IMR-90 (cell line): ENCODE results near the gene POLR3E. TPM values are rescaled to one million over a fixed set of nuclear protein-coding genes. Genes with fewer than 3 reads are reported as not detected.
A peak's percentile ranks its signal among the peaks of the same experiment; 100 is the strongest.

Source experiments
- ATAC-seq: fragments of 200-7000 bp; cut with Tn5 transposase; 2 replicates; pipeline ENCODE4 v1.9.1; 2020; ENCODE audit warnings: low read depth, mild to moderate bottlenecking, moderate library complexity
- BruUV-seq: library from RNA; stranded (reverse); fragments of 400-500 nt; replicated peaks from 2 replicates; lab custom pipeline; 2021; lab: Mats Ljungman, UMichigan
- CTCF ChIA-PET: fragments of 300-600 bp; formaldehyde crosslinking; extraction: SDS; loops from one replicate; lab custom pipeline; 2021; ENCODE audit warnings: antibody characterized with exemption; lab: Yijun Ruan, JAX
- POLR2A ChIA-PET: fragments of 300-600 bp; sonication (Branson Sonifier 250); formaldehyde crosslinking; loops from one replicate; lab custom pipeline; 2022; ENCODE audit warnings: antibody characterized with exemption; ENCODE audit not compliant: unreplicated experiment; lab: Charles Lee
- DNase-seq: peaks from one replicate; pipeline ENCODE4 v3.0.0; 2013
- H2AFZ ChIP-seq: replicated peaks from 2 replicates; pipeline ENCODE3; 2013; ENCODE audit warnings: low read length, mild to moderate bottlenecking; ENCODE audit not compliant: poor library complexity
- H2AK5ac ChIP-seq: 2 replicates; pipeline ENCODE4 v1.6.1; 2013; ENCODE audit warnings: low read depth, low read length, inconsistent platforms
- H2AK9ac ChIP-seq: replicated peaks from 2 replicates; pipeline ENCODE3; 2013; ENCODE audit warnings: mild to moderate bottlenecking, low read depth, low read length, moderate library complexity; ENCODE audit not compliant: poor library complexity
- H2BK120ac ChIP-seq: 2 replicates; pipeline ENCODE4 v1.6.1; 2013; ENCODE audit warnings: low read depth, low read length, inconsistent platforms
- H2BK15ac ChIP-seq: 3 replicates; pipeline ENCODE4 v1.6.1; 2013; ENCODE audit warnings: low read depth, low read length, inconsistent platforms
- H2BK20ac ChIP-seq: 2 replicates; pipeline ENCODE4 v1.6.1; 2013; ENCODE audit warnings: low read depth, mild to moderate bottlenecking, inconsistent platforms, low read length, moderate library complexity
- H2BK5ac ChIP-seq: 2 replicates; pipeline ENCODE4 v1.6.1; 2013; ENCODE audit warnings: mild to moderate bottlenecking, low read depth, low read length, inconsistent platforms; ENCODE audit not compliant: poor library complexity, severe bottlenecking
- H3K14ac ChIP-seq: replicated peaks from 2 replicates; pipeline ENCODE4 v1.6.1; 2013; ENCODE audit warnings: low read depth, low read length, inconsistent platforms
- H3K18ac ChIP-seq: 2 replicates; pipeline ENCODE4 v1.6.1; 2013; ENCODE audit warnings: low read depth, low read length, control low read depth
- H3K23ac ChIP-seq: 2 replicates; pipeline ENCODE4 v1.6.1; 2013; ENCODE audit warnings: low read depth, low read length, inconsistent platforms
- H3K27ac ChIP-seq: 2 replicates; pipeline ENCODE4 v1.5.1; 2013; ENCODE audit warnings: mild to moderate bottlenecking, control low read depth, low read length; ENCODE audit not compliant: insufficient read depth
- H3K27me3 ChIP-seq: 2 replicates; pipeline ENCODE4 v1.6.1; 2013; ENCODE audit warnings: low read length; ENCODE audit not compliant: control insufficient read depth, insufficient read depth
- H3K36me3 ChIP-seq: 2 replicates; pipeline ENCODE4 v1.6.1; 2013; ENCODE audit warnings: low read length, mixed read lengths; ENCODE audit not compliant: control insufficient read depth, insufficient read depth
- H3K4ac ChIP-seq: 2 replicates; pipeline ENCODE4 v1.6.1; 2013; ENCODE audit warnings: low read depth, low read length, inconsistent platforms
- H3K4me1 ChIP-seq: 2 replicates; pipeline ENCODE4 v1.6.1; 2013; ENCODE audit warnings: low read length, mixed read lengths; ENCODE audit not compliant: control insufficient read depth, insufficient read depth
- H3K4me2 ChIP-seq: 2 replicates; pipeline ENCODE4 v1.6.1; 2013; ENCODE audit warnings: low read depth, mild to moderate bottlenecking, control low read depth, low read length, moderate library complexity
- H3K4me3 ChIP-seq: 2 replicates; pipeline ENCODE4 v1.5.1; 2013; ENCODE audit warnings: low read depth, mild to moderate bottlenecking, control low read depth, low read length, moderate library complexity; ENCODE audit not compliant: insufficient read depth
- H3K56ac ChIP-seq: 2 replicates; pipeline ENCODE4 v1.6.1; 2013; ENCODE audit warnings: low read length, inconsistent platforms; ENCODE audit not compliant: insufficient read depth; ENCODE audit errors: extremely low read depth
- H3K79me1 ChIP-seq, 2 experiments: 2 replicates each; pipeline ENCODE4 v1.6.1; 2013; ENCODE audit warnings: low read length in 2 of 2, inconsistent platforms in 1 of 2, low read depth in 1 of 2
- H3K9ac ChIP-seq: 2 replicates; pipeline ENCODE4 v1.6.1; 2013; ENCODE audit warnings: low read depth, low read length, control low read depth
- H3K9me1 ChIP-seq: 2 replicates; pipeline ENCODE4 v1.6.1; 2013; ENCODE audit warnings: low read length, inconsistent platforms; ENCODE audit not compliant: insufficient read depth
- H3K9me3 ChIP-seq: 2 replicates; pipeline ENCODE4 v1.6.1; 2013; ENCODE audit warnings: low read length; ENCODE audit not compliant: control insufficient read depth, insufficient read depth
- H4K20me1 ChIP-seq: 2 replicates; pipeline ENCODE4 v1.6.1; 2013; ENCODE audit warnings: low read length, inconsistent platforms; ENCODE audit not compliant: insufficient read depth
- H4K5ac ChIP-seq: 2 replicates; pipeline ENCODE4 v1.6.1; 2013; ENCODE audit warnings: mild to moderate bottlenecking, low read depth, low read length, control low read depth
- H4K8ac ChIP-seq, 2 experiments: 2 replicates each; pipeline ENCODE4 v1.6.1; 2013; ENCODE audit warnings: low read depth in 2 of 2, low read length in 2 of 2, control low read depth in 1 of 2, inconsistent platforms in 1 of 2
- H4K91ac ChIP-seq: 2 replicates; pipeline ENCODE4 v1.6.1; 2013; ENCODE audit warnings: low read depth, low read length, inconsistent platforms; ENCODE audit not compliant: insufficient read depth
- BHLHE40 ChIP-seq: fragments of 150-350 bp; IDR thresholded peaks from 2 replicates; pipeline ENCODE4 v1.6.1; 2016; ENCODE audit warnings: mild to moderate bottlenecking, low read depth, low read length
- CEBPB ChIP-seq: IDR thresholded peaks from 2 replicates; pipeline ENCODE4 v1.6.1; 2012; ENCODE audit warnings: low read depth, low read length, improper control_type of control experiment
- CHD1 ChIP-seq: IDR thresholded peaks from 2 replicates; pipeline ENCODE4 v1.6.1; 2012; ENCODE audit warnings: low read depth, low read length, improper control_type of control experiment
- CTCF ChIP-seq: conservative IDR thresholded peaks from 2 replicates; pipeline ENCODE4 v1.5.1; 2012; ENCODE audit warnings: mild to moderate bottlenecking, low read depth, low read length, improper control_type of control experiment
- ELK1 ChIP-seq: fragments of 150-350 bp; IDR thresholded peaks from 2 replicates; pipeline ENCODE4 v1.6.1; 2016; ENCODE audit warnings: low read depth, mild to moderate bottlenecking, low read length, moderate library complexity, borderline replicate concordance
- MAFK ChIP-seq: IDR thresholded peaks from 2 replicates; pipeline ENCODE4 v1.6.1; 2012; ENCODE audit warnings: low read depth, low read length, improper control_type of control experiment
- MAZ ChIP-seq: IDR thresholded peaks from 2 replicates; pipeline ENCODE4 v1.6.1; 2012; ENCODE audit warnings: low read depth, mild to moderate bottlenecking, low read length, improper control_type of control experiment, moderate library complexity, borderline replicate concordance
- MXI1 ChIP-seq: IDR thresholded peaks from 2 replicates; pipeline ENCODE4 v1.6.1; 2012; ENCODE audit warnings: low read depth, mild to moderate bottlenecking, low read length, moderate library complexity, borderline replicate concordance
- NFE2L2 ChIP-seq: fragments of 150-350 bp; IDR thresholded peaks from 2 replicates; pipeline ENCODE4 v1.6.1; 2016; ENCODE audit warnings: low read depth, mild to moderate bottlenecking, low read length
- POLR2A ChIP-seq: IDR thresholded peaks from 2 replicates; pipeline ENCODE4 v1.6.1; 2012; ENCODE audit warnings: mild to moderate bottlenecking, low read depth, low read length
- RFX5 ChIP-seq: IDR thresholded peaks from 2 replicates; pipeline ENCODE4 v1.8.0; 2012; ENCODE audit warnings: low read depth, mild to moderate bottlenecking, low read length, moderate library complexity
- SMC3 ChIP-seq: fragments of 150-350 bp; IDR thresholded peaks from 2 replicates; pipeline ENCODE4 v1.6.1; 2016; ENCODE audit warnings: low read depth, mild to moderate bottlenecking, antibody characterized with exemption, low read length, moderate library complexity
- WGBS, 2 experiments: methylation state at CpG; one replicate each; pipeline versions ENCODE4 v1.1.5 to v1.1.7; 2013; ENCODE audit warnings: missing lambda C conversion rate in 2 of 2; ENCODE audit not compliant: insufficient read length in 1 of 2; ENCODE audit errors: extremely low coverage in 2 of 2; 5-methylcytosine and 5-hydroxymethylcytosine counted together
- dilution Hi-C: fragments of 300-500 bp; cut with HindIII; formaldehyde crosslinking; loops from one replicate; pipeline ENCODE4 v1.14.3; 2018; ENCODE audit warnings: low sequenced_read_pairs; ENCODE audit not compliant: unreplicated experiment
- in situ Hi-C: fragments of 300-500 bp; cut with MboI; formaldehyde crosslinking; loops from 3 replicates; pipeline ENCODE4 v1.14.3; 2019; ENCODE audit warnings: low sequenced_read_pairs, inconsistent platforms, mixed read lengths
- intact Hi-C: fragments of 100-400 bp; cut with micrococcal nuclease; formaldehyde crosslinking; loops from 2 replicates; pipeline ENCODE4 v1.10.0; 2022
- polyA plus RNA-seq, 3 experiments: library from polyadenylated mRNA; depleted of rRNA; stranded (reverse); fragments of >200 nt; gene quantifications; 2 replicates each; pipeline ENCODE4 v1.2.3, GENCODE V29; 2012; ENCODE audit warnings: low replicate concordance in 1 of 3
- total RNA-seq: library from RNA; depleted of rRNA; stranded (reverse); fragments of >200 nt; gene quantifications from 2 replicates; pipeline ENCODE4 v1.2.3, GENCODE V29; 2012

POLR3E gene
- total and polyA plus RNA-seq, 2 of the 4 experiments (the other 2 are of a cell fraction), result 19.9 to 46.0 TPM

GRCh38 chr16:22380529-22380928 lies 83.3 kb downstream of the POLR3E start:
- CTCF ChIA-PET, result no interaction called here

More at GRCh38 chr16:22380529-22380928, 83.3 kb downstream of the POLR3E start:
- H2AFZ ChIP-seq, result no peak overlapping the region
- no peaks in the 10 kb centered on the region for H3K9me3 ChIP-seq
- H2AK5ac ChIP-seq, result no peak overlapping the region
- H4K5ac ChIP-seq, result no peak overlapping the region
- H3K9ac ChIP-seq, result no peak overlapping the region
- DNase-seq (peak; percentile 60), ATAC-seq (peak; percentile 56)
- H3K36me3 ChIP-seq, result no peaks in the 10 kb centered on the region
- H3K23ac ChIP-seq, result no peak overlapping the region
- no TSS peak for BruUV-seq
- no peak overlapping the region for H2BK5ac ChIP-seq
- WGBS, 2 experiments, result no CpG with 5 or more reads among the region's 1 CpG
- intact Hi-C loops (no loop called here), in situ Hi-C loops (no loop called here), dilution Hi-C loops (no loop called here)
- no peaks in the 10 kb centered on the region for H3K27me3 ChIP-seq
- H3K4ac ChIP-seq, result no peak overlapping the region
- H2BK120ac ChIP-seq, result no peak overlapping the region
- H2BK15ac ChIP-seq, result no peak overlapping the region
- peak overlapping the region; percentile 52; the same call in 1 of the 2 replicates for H3K4me2 ChIP-seq
- H3K4me3 ChIP-seq, result no peak overlapping the region
- POLR2A ChIA-PET, result interaction anchor here (0.6 kb wide), 1 partner anchor 52 kb away, joined by 4 read pairs; no protein-coding TSS in a partner anchor
- no peaks in the 10 kb centered on the region for H4K20me1 ChIP-seq
- peak overlapping the region; percentile 72; the same call in 1 of the 2 replicates for H3K18ac ChIP-seq
- H2BK20ac ChIP-seq, result no peak overlapping the region
- no peaks in the 10 kb centered on the region for H3K9me1 ChIP-seq
- H3K4me1 ChIP-seq, result peaks cover 6% of the 10 kb centered on the region
- H3K27ac ChIP-seq, result no peak overlapping the region
- TF ChIP-seq SMC3, result no peak
- no peak for TF ChIP-seq BHLHE40
- TF ChIP-seq CEBPB, result no peak
- no peak for TF ChIP-seq RFX5
- TF ChIP-seq MAFK, result no peak
- no peak for TF ChIP-seq MXI1
- TF ChIP-seq CHD1, result no peak
- no peak for TF ChIP-seq NFE2L2
- no peak for TF ChIP-seq MAZ
- no peak for TF ChIP-seq CTCF
- TF ChIP-seq ELK1, result no peak
- TF ChIP-seq POLR2A, result no peak
- no peak overlapping the region for H3K56ac ChIP-seq
- H3K14ac ChIP-seq, result no peak overlapping the region
- H2AK9ac ChIP-seq, result no peak overlapping the region
- H3K79me1 ChIP-seq, result peaks cover 3% of the 10 kb centered on the region in 2 experiments; a peak in 2 of 4 replicates
- no peak overlapping the region for H4K8ac ChIP-seq
- H4K91ac ChIP-seq, result no peak overlapping the region
